Measurements from ENCODE around the gene DGKD.

The DGKD gene

DNA sequence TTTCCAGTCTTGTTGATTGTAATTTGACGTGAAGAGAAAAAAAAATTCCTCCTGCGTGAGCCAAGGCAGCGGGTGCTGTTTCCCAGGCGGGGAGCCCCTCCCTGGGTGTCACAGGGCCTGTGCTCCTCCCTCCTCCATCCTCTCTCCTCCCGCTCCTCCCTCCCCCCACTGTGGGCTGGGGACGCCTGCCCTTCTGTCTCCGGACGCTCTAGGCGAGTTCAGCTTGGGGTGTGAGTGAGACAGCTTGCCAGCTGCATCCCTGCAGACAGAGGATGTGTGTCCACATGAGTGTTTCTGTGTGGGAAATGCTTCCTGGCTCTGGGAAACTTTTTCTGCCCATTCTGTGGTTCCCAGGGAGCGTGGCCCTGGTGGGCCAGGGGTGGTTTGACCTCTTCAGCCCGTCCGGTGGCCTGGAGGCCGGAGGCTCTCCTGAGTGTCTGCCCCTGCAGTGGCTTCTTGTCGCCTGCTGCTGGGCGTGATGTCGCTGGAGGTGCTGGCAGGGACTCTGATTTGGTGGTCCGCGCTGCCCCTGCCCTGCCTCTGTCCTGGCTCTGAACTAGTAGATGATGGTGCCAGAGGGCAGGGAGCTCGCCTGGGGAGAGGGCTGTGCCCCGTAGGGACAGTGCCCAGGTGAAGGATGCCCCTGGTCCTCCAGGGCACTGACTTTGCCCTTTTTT, 115.9 kb downstream of the DGKD start:
- Mint-ChIP-seq H3K27ac (no peak overlapping the region), H3K4me1 (ENCODE audit: low read depth) (no peaks in the 10 kb centered on the region), H3K36me3 (ENCODE audit: low read depth) (peaks cover 61% of the 10 kb centered on the region)

DNA sequence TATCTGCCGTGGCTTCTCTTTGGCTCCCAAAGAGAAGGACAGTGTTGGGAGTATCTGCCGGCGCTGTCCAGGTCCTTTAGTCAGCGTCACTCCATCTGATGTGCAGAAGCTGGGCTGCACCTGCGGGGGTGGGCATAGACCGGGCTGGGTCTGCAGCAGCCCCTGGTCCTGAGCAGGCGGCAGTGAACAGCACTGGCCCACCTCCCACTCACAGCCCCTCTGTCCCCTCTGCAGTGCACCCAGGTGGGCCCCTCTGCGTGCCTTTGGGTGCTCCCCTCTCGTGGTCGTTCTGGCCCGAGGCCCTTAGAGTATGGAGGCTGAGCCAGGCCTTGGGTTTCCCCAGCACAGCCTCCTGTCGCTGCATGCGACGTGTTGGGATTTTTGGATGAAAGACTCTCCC, 116.5 kb downstream of the DGKD start:
- Mint-ChIP-seq H3K27ac (no peak overlapping the region), H3K9me3 (no peaks in the 10 kb centered on the region), H3K4me1 (ENCODE audit: low read depth) (no peaks in the 10 kb centered on the region), H3K27me3 (no peaks in the 10 kb centered on the region), H3K4me3 (no peak overlapping the region), H3K36me3 (ENCODE audit: low read depth) (peaks cover 64% of the 10 kb centered on the region)

More for the DNA sequence above, 115.9 kb downstream of the DGKD start:
- H3K4me3 Mint-ChIP-seq: no peak overlapping the region
- H3K9me3 Mint-ChIP-seq: no peaks in the 10 kb centered on the region
- H3K27me3 Mint-ChIP-seq: no peaks in the 10 kb centered on the region

DNA sequence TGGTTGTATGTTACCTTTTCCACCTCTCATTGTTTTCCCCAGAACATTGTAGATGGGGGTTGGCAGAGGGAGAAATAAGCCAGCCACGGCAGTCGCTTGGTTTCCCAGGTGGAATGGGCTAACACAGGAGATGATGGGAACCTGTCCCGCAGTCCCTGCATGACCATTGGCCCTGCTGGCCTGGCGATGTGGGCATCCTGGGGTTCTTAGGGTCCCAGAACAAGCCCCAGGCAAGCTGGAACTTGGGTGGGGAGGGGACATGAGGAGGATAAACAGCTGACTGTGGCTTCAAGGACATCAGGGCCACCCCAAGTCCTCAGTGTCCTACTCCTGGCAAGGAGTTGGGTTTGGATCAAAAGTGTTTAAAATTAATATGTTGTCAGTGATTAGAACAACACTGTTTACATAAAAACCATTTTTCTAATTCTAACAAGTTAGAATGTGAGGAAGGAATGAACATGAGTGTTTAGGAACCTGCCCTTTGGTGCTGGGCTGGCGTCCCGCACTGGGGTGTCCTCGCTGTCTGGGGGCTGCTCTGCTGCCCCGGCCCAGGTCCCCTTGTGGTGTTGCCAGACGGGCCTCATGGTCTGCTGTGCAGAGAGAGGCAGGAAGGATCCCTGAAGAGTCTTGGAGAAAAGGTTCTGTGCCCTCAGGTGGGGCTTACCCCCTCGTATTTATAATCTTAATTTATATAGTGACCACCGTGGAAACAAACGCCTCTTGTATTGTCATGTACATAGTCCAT, 117.2 kb downstream of the DGKD start:
- Mint-ChIP-seq H3K36me3 (ENCODE audit: low read depth) (peaks cover 58% of the 10 kb centered on the region), H3K9me3 (no peaks in the 10 kb centered on the region), H3K4me1 (ENCODE audit: low read depth) (no peaks in the 10 kb centered on the region), H3K27ac (no peak overlapping the region), H3K4me3 (no peak overlapping the region), H3K27me3 (no peaks in the 10 kb centered on the region)

DNA sequence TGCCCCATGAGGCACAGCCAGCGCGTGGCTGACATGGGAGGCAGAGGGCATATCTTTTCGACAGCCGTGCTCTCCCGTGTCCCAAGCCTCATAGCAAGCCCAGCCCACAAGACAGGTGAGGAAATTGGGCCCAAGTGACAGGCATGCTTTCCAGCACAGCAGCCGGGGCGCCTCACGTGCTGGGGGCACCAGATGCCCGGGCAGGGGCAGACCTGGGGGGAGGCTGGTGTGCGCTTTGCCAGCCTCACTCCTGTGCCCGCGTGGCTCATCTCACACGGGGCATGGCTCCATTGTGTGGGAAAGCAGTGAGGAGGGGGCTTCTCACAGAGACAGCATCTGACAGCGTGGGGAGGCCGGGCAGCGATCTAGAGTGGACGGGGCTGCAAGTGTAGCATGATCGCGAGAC, 119.1 kb downstream of the DGKD start:
- H3K36me3 Mint-ChIP-seq (ENCODE audit: low read depth): peaks cover 43% of the 10 kb centered on the region
- no peaks in the 10 kb centered on the region for H3K27me3 Mint-ChIP-seq
- no peaks in the 10 kb centered on the region for H3K4me1 Mint-ChIP-seq (ENCODE audit: low read depth)
- no peak overlapping the region for H3K4me3 Mint-ChIP-seq
- no peaks in the 10 kb centered on the region for H3K9me3 Mint-ChIP-seq
- H3K27ac Mint-ChIP-seq: no peak overlapping the region

DNA sequence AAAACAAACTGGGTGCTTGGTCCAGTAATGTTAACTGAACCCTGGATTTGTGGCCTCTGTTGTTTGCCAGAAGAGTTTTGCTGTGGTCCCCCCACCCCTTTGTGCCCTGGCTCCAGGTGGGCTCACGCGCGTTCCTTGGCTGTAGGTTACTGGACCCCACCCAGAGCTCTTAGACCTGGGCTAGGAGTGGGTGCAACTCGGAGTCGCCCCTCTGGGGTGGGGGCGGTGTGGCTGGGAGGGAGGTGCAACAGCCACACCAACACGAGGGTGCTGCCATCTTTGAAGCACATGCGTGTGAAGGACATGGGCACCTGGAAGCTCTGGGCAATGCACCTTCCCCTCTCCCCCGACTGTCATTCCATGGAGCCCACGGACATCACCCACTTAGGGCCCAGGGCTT, 119.6 kb downstream of the DGKD start:
- H3K4me1 Mint-ChIP-seq (ENCODE audit: low read depth): no peaks in the 10 kb centered on the region
- no peak overlapping the region for H3K27ac Mint-ChIP-seq
- H3K4me3 Mint-ChIP-seq: no peak overlapping the region
- H3K36me3 Mint-ChIP-seq (ENCODE audit: low read depth): peaks cover 38% of the 10 kb centered on the region
- H3K27me3 Mint-ChIP-seq: no peaks in the 10 kb centered on the region
- H3K9me3 Mint-ChIP-seq: no peaks in the 10 kb centered on the region

DNA sequence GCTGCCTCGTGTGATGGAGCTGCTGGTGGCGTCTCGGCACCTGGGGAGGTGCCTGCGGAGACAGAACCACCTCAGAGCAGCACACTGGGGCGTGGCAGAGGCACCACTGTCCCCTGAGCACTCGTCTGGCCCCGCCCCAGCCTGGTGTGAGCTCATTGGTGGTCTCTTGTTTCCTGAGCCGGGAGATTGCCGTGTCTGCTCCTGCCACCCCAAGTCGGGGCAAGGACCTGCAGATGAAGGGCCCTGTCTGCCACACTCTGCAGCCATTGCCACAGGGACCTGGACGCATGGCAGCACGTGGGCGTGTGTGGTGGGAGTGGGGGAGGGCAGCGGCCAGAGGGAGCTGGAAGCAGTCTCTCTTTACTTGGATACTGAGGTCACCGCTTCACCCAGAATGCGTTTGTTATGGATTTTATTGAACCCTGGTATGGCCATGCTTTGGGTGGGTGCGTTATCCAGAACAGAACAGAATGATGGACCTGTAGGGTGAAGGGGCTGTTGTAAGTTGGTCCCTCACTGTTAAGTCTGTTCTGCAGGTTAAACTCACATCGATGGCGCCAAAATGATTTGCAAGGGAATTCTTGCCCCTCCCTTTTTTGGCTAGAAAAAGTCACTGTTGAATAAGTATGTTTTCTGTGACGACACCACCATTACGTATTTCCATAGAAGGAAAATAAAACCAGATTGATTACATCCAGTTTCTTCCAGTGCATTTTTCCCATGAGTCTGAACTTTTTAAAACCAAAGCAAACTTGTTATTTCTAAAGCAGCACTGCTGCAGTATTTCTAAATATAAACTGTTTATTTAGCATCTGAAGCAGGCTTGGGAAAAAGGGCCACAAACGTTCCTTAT, 120.2 kb downstream of the DGKD start:
- Mint-ChIP-seq H3K27me3 (no peaks in the 10 kb centered on the region), H3K4me1 (ENCODE audit: low read depth) (no peaks in the 10 kb centered on the region), H3K36me3 (ENCODE audit: low read depth) (peaks cover 32% of the 10 kb centered on the region), H3K9me3 (no peaks in the 10 kb centered on the region), H3K4me3 (no peak overlapping the region), H3K27ac (no peak overlapping the region)

DNA sequence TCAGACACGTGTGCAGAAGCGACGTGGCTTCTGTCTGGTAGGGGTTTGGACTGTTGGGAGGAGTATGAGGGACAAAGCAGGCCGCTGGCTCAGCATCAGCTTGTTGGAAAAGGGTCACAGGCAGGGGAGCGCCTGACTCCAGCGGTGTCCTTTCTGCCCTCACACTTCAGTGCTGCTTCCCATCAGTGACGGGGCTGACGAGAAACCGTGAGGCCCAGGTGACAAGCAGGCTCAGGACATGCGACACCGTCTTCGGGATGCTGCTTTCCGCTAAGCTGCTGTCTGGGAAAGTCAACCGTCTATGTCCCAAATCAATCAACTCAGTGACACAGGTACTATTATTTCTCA, 121.7 kb downstream of the DGKD start:
- Mint-ChIP-seq H3K4me1 (ENCODE audit: low read depth) (no peaks in the 10 kb centered on the region), H3K4me3 (no peak overlapping the region), H3K27me3 (no peaks in the 10 kb centered on the region), H3K9me3 (no peaks in the 10 kb centered on the region), H3K27ac (no peak overlapping the region), H3K36me3 (ENCODE audit: low read depth) (peaks cover 20% of the 10 kb centered on the region)

DNA sequence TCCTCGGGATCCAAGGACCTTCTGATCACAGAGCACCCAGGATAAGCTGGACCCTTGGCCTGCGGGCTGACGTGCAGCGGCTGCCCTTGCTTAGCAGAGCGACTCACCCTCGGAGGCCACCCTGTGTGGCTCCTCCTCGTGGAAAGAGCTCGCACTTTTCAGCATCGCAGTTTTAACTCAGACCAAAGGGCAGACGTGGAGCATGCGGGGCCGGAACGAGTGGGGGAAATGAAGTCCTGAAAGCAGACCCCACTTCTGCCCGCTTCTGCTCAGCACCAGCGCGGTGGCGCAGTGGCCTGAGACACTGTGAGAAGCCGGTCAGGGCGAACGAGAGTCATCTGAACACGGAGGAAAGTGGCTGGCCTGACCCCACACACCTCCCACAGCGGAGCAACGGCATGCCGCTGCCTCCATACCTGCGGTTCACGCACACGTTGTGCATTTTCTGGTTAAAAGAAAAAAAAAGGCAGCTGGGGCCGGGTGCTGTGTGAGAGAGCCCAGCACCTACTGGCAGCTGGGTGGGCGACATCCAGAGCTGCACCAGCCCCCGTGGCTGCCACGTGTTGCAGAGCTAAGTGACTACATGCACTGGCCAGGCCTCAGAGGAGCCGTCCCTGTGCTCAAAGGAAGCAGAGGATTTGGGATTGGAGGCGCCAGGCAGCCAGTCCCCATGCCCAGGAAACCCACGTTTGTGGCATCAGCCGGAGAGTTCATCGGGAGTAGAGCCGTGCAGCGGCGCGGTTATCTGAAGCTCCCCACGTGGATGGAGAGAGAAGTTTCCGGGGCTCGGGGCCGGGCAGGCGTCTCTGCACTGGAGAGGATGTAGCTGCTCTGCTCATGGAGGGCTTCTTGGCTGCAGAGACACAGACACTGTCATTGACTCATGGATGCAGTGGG, 122.6 kb downstream of the DGKD start:
- Mint-ChIP-seq H3K9me3 (no peaks in the 10 kb centered on the region), H3K36me3 (ENCODE audit: low read depth) (peaks cover 18% of the 10 kb centered on the region), H3K27me3 (no peaks in the 10 kb centered on the region), H3K4me1 (ENCODE audit: low read depth) (no peaks in the 10 kb centered on the region), H3K27ac (no peak overlapping the region), H3K4me3 (no peak overlapping the region)

DNA sequence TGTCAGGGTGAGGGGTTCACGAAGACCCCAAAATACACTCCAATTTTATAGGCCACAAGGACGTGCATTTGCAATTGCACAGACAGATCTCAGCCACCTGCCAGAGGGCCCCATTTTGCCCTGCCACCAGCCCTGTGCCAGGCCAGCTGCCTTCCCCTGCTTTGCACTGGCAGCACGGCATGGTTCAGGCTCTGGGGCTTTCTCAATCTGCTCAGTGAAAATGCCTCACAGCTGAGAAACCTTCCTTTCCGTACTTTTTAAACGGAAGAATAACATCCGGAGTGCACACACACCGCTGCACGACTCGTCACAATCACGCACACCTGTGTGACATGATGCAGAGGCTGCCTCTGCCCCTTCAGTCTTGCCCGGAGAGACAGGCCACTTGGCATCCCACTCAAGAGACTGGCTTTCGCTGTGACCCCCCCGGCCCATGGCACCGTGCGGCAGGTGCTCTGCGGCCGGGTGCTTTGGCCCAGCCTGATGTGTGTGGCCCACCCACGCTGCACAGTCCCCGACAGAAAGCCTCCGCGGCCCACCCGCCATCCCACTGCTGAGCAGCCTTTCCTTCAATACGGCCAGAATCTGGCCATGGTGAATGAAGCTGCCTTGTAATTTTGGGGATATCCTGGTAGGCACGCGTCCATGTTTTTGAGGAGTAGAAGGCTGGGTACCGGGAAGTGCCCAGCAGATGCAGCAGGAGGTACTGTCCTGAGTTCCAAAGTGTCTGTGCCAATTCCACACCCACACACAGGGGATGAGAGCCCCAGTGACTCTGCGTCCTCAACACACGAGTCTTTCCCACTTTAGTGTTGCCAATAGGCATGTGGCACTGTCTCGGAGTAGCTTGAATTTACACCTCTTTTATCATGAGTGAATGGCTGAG, 123.5 kb downstream of the DGKD start:
- Mint-ChIP-seq H3K4me3 (no peak overlapping the region), H3K9me3 (no peaks in the 10 kb centered on the region)

DNA sequence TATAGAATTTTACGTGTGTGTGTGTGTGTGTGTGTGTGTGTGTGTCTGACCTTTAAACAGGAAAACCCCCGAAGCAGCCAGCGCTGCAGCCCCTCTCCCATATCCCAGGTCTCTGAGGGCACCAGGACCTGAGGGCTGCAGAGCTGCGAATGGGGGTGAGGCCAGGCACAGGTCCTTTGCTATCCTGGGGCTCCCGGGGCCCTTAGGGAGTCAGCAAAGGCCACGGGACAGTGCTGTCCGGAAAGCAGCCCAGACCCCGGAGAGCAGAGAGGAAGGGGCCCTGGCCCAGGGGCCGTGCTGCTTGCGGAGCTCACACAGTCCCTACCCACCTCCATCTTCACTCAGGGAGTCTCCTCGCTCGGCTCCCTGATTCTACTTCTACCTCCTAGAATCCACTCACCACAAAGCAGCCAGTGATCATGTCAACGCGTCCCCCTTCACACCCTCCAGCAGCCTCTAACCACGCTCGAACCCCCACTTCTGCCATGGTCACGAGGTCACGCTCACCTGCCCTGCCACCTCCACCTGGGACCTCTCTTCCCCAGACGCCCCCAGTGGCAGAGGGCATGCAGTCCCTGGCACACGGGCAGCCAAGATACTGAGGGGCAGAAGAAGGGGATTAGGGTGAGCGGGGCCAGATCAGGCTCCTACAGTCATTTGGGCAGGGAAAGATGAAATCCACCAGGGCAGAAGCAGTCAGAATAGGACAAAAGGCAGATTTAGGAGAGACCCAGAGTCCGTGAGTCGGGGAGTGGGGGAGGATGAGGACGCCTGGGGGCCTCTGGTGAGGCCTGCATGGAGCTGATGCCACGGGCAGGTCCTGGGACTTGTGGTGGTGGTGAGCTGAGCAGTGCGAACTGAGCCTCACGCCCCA, 125.6 kb downstream of the DGKD start:
- Mint-ChIP-seq H3K9me3 (no peaks in the 10 kb centered on the region), H3K36me3 (ENCODE audit: low read depth) (peaks cover 11% of the 10 kb centered on the region), H3K4me1 (ENCODE audit: low read depth) (no peaks in the 10 kb centered on the region), H3K27me3 (no peaks in the 10 kb centered on the region), H3K4me3 (no peak overlapping the region), H3K27ac (no peak overlapping the region)

More for the DNA sequence above, 123.5 kb downstream of the DGKD start:
- no peak overlapping the region for H3K27ac Mint-ChIP-seq
- no peaks in the 10 kb centered on the region for H3K4me1 Mint-ChIP-seq (ENCODE audit: low read depth)
- H3K27me3 Mint-ChIP-seq: no peaks in the 10 kb centered on the region
- H3K36me3 Mint-ChIP-seq (ENCODE audit: low read depth): peaks cover 9% of the 10 kb centered on the region

DNA sequence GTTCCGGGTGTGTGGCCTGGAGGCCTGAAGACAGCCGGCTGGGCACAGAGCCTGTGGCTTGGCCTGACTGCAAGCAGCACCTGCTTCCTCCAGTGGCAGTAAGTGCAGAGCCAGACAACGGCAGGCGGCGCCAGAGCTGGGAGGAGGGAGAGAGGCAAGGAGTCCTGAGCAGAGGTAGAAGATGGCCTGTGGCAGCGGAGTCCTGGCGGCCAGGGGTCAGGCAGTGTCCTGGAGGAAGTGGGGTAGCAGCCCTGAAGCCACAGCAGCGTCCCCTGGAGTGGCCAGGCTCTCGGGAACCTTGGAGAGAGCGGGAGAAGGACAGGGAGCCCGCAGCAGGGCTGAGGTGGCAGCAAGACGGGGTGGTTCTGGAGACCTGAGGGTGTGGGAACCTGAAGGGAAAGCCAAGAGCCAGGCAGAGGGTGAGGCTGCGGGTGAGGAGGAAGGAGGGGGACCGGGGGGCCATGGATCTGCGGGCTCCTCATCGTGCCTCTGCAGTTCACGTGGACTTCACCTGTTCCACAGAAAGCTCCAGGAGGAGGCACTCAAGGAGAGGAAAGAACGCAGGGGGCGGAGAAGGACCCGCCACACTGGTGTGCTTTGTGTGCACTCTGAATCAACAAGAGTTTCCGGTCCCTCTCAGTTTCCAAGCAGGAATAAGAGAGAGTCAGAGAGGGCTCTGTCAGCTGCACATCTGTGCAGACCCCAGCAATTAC, 126.4 kb downstream of the DGKD start:
- Mint-ChIP-seq H3K4me3 (no peak overlapping the region), H3K27me3 (no peaks in the 10 kb centered on the region), H3K4me1 (ENCODE audit: low read depth) (no peaks in the 10 kb centered on the region), H3K36me3 (ENCODE audit: low read depth) (peaks cover 14% of the 10 kb centered on the region), H3K27ac (no peak overlapping the region), H3K9me3 (no peaks in the 10 kb centered on the region)

DNA sequence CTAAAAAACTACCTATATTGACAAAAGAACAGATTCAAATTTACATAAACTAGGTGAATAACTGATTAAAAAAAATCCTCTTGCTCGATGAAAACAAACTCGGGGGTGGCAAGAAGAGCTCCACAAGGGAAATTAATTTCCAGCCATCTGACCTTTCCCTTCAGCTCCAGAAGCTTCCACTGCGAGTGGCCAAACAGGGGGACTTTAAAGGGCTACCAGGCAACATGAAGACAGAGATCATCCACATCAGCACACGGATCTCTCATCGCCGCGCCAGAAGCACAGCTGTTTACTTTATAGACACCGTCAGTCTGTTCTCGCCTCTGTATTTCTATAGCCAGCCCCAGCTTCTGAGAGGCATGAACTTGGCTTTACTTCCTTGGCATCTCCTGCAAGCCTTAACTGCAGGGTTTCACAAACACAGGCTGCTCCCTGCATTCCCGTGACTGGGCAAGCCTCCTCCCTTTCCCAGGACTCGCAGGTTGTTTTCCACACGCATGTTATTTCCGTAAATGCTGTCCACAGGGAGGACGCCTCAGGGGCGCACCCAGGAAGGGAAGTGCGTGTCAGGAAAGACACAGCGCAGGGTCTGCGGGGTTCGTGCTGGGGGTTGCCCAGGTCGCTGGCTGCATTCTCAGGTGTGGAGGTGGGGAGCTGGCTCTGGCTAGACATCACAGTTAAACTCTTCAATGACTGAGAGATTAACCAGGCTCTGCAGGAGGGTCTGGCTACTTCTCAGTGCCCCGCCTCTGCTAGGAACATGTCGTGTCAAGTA, 127.3 kb downstream of the DGKD start:
- Mint-ChIP-seq H3K27ac (no peak overlapping the region), H3K4me3 (no peak overlapping the region), H3K36me3 (ENCODE audit: low read depth) (peaks cover 14% of the 10 kb centered on the region), H3K4me1 (ENCODE audit: low read depth) (no peaks in the 10 kb centered on the region), H3K27me3 (no peaks in the 10 kb centered on the region), H3K9me3 (no peaks in the 10 kb centered on the region)

All from stimulated activated naive CD8-positive, alpha-beta T cell treated with anti-CD3 and anti-CD28 coated beads, Interleukin-15, Interleukin-2, amounts not matched to agents 100 ng/mL and 50 ng/mL, for 24 hours (primary cell).